ENCODE measurements around the gene CCDC15. TPM values are rescaled to one million over a fixed set of nuclear protein-coding genes. Genes with fewer than 3 reads are reported as not detected.

CCDC15 gene
- total and polyA plus RNA-seq, 2 of the 13 experiments (the other 11 are each of a cell fraction or from before 2014, with no cell fraction given), result 2.2 to 4.6 TPM

DNA sequence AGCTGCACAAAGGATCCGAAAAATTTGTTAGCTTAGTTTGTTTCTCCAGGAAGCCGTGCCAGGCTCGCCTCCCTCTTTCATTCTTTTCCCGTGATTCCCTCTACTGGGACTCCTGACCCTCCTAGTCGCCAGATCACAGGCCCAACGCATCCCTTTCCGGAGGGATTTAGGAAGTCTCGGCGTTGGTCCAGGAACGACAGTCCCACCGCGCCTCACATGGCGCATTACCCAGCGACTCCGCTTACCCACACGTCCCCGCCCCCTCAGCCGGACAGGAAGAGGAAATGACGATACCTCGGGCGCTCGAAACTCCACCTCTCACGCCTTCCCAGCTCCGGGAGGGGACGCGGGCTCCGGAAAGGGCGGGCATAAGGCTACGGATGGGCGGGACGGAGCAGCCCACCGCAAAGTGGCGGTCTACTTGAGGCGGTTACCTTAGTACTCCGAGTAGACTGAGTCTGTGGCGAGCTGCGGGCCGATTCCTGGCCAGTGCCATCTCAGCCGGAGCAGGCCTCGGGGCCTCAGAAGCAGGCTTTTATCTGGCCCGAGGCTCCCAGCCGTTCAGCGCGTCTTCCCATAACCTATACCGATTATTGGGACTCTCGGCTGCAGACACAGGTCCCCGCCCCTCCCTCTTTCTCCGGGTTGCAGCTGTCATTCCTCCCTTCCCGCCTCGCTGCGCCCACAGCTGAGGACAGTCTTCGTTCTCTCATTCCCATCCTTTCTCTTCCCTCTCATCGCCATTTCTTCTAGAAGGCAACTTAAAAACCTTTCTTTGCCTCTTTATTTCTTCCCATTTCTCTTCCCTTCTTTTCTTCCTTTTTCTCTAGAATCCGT lies at the start of gene CCDC15 (continued):
- TF ChIP-seq ELF1 (CRISPR knock-in tag; IDR thresholded peaks at IDR 0.05) (peak; percentile 90), SNAPC2 (CRISPR knock-in tag; IDR thresholded peaks at IDR 0.05) (no peak), FLYWCH1 (CRISPR knock-in tag; IDR thresholded peaks at IDR 0.05) (no peak), HOXA5 (CRISPR knock-in tag; IDR thresholded peaks at IDR 0.05) (peak; percentile 85; the same call in 1 of the 2 replicates), NKX3-1 (CRISPR knock-in tag; IDR thresholded peaks at IDR 0.05) (peak; percentile 40; the same call in 1 of the 2 replicates), REL (CRISPR knock-in tag; conservative IDR thresholded peaks at IDR 0.05) (0 out of 2 replicates have a peak, but pooled peaks have one; percentile 30), ZFP62 (CRISPR knock-in tag; IDR thresholded peaks at IDR 0.05) (no peak), ARNT2 (CRISPR knock-in tag; IDR thresholded peaks at IDR 0.05; ENCODE audit: low read depth) (0 out of 2 replicates have a peak, but pooled peaks have one; percentile 32), NFE2L2 (IDR thresholded peaks at IDR 0.05; ENCODE audit: low read length) (no peak), GATAD1 (CRISPR knock-in tag; IDR thresholded peaks at IDR 0.05) (peak; percentile 91), TCF12 (IDR thresholded peaks at IDR 0.05) (no peak), TCF12 (CRISPR knock-in tag; IDR thresholded peaks at IDR 0.05) (peak; percentile 31; the same call in 1 of the 2 replicates), ZNF138 (CRISPR knock-in tag; IDR thresholded peaks at IDR 0.05; ENCODE audit: low read depth) (no peak), FOXK2 (IDR thresholded peaks at IDR 0.05) (no peak)
- TF ChIP-seq, protein P1, sequence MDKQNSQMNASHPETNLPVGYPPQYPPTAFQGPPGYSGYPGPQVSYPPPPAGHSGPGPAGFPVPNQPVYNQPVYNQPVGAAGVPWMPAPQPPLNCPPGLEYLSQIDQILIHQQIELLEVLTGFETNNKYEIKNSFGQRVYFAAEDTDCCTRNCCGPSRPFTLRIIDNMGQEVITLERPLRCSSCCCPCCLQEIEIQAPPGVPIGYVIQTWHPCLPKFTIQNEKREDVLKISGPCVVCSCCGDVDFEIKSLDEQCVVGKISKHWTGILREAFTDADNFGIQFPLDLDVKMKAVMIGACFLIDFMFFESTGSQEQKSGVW (CRISPR knock-in tag; IDR thresholded peaks at IDR 0.05; ENCODE audit: borderline replicate concordance), result no peak
- TF ChIP-seq, protein P2, sequence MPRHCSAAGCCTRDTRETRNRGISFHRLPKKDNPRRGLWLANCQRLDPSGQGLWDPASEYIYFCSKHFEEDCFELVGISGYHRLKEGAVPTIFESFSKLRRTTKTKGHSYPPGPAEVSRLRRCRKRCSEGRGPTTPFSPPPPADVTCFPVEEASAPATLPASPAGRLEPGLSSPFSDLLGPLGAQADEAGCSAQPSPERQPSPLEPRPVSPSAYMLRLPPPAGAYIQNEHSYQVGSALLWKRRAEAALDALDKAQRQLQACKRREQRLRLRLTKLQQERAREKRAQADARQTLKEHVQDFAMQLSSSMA (CRISPR knock-in tag; IDR thresholded peaks at IDR 0.05), result peak; percentile 72; the same call in 1 of the 2 replicates
- TF ChIP-seq, protein P3, sequence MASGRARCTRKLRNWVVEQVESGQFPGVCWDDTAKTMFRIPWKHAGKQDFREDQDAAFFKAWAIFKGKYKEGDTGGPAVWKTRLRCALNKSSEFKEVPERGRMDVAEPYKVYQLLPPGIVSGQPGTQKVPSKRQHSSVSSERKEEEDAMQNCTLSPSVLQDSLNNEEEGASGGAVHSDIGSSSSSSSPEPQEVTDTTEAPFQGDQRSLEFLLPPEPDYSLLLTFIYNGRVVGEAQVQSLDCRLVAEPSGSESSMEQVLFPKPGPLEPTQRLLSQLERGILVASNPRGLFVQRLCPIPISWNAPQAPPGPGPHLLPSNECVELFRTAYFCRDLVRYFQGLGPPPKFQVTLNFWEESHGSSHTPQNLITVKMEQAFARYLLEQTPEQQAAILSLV (CRISPR knock-in tag; IDR thresholded peaks at IDR 0.05; ENCODE audit: borderline replicate concordance), result 0 out of 2 replicates have a peak, but pooled peaks have one; percentile 58
- TF ChIP-seq, protein P4, sequence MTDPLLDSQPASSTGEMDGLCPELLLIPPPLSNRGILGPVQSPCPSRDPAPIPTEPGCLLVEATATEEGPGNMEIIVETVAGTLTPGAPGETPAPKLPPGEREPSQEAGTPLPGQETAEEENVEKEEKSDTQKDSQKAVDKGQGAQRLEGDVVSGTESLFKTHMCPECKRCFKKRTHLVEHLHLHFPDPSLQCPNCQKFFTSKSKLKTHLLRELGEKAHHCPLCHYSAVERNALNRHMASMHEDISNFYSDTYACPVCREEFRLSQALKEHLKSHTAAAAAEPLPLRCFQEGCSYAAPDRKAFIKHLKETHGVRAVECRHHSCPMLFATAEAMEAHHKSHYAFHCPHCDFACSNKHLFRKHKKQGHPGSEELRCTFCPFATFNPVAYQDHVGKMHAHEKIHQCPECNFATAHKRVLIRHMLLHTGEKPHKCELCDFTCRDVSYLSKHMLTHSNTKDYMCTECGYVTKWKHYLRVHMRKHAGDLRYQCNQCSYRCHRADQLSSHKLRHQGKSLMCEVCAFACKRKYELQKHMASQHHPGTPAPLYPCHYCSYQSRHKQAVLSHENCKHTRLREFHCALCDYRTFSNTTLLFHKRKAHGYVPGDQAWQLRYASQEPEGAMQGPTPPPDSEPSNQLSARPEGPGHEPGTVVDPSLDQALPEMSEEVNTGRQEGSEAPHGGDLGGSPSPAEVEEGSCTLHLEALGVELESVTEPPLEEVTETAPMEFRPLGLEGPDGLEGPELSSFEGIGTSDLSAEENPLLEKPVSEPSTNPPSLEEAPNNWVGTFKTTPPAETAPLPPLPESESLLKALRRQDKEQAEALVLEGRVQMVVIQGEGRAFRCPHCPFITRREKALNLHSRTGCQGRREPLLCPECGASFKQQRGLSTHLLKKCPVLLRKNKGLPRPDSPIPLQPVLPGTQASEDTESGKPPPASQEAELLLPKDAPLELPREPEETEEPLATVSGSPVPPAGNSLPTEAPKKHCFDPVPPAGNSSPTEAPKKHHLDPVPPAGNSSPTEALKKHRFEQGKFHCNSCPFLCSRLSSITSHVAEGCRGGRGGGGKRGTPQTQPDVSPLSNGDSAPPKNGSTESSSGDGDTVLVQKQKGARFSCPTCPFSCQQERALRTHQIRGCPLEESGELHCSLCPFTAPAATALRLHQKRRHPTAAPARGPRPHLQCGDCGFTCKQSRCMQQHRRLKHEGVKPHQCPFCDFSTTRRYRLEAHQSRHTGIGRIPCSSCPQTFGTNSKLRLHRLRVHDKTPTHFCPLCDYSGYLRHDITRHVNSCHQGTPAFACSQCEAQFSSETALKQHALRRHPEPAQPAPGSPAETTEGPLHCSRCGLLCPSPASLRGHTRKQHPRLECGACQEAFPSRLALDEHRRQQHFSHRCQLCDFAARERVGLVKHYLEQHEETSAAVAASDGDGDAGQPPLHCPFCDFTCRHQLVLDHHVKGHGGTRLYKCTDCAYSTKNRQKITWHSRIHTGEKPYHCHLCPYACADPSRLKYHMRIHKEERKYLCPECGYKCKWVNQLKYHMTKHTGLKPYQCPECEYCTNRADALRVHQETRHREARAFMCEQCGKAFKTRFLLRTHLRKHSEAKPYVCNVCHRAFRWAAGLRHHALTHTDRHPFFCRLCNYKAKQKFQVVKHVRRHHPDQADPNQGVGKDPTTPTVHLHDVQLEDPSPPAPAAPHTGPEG (CRISPR knock-in tag; IDR thresholded peaks at IDR 0.05), result peak; percentile 68; the same call in 1 of the 2 replicates

Measured in HepG2 (cell line).